ENCODE data around the gene DRAXIN. TPM values are rescaled to one million over a fixed set of nuclear protein-coding genes. Genes with fewer than 3 reads are reported as not detected.
A peak's percentile ranks its signal among the peaks of the same experiment; 100 is the strongest.

DRAXIN gene
- polyA plus RNA-seq, 1 experiment, result 0.04 TPM

- no peaks in the 10 kb centered on the region for H3K27me3 ChIP-seq (ENCODE audit: control insufficient read depth, insufficient read depth, low read length)
- CTCF ChIA-PET, result interaction anchor here (1.1 to 1.8 kb wide), 3 partner anchors 14 to 60 kb away, joined by 3 to 7 read pairs (median 5); no protein-coding TSS in a partner anchor
- TF ChIP-seq CTCF (IDR thresholded peaks at IDR 0.05; ENCODE audit: low read depth, low read length), result no peak
- H3K9me3 ChIP-seq (ENCODE audit: control insufficient read depth, insufficient read depth, low read length), result no peaks in the 10 kb centered on the region; the same call in 1 of the 2 replicates
- no peak overlapping the region for H3K27ac ChIP-seq (ENCODE audit: low read depth, low read length)
- H3K4me3 ChIP-seq (ENCODE audit: low read depth, low read length), result no peak overlapping the region
- POLR2A ChIA-PET, result no interaction called here
- no peak for DNase-seq (ENCODE audit: low read depth, low spot score)
Measured at GRCh38 chr1:11659748-11660147, 31.8 kb upstream of the DRAXIN start.

- CTCF ChIA-PET, result interaction anchor here (1.2 kb wide), 1 partner anchor 18 kb away, joined by 7 read pairs; no protein-coding TSS in a partner anchor
- H3K27ac ChIP-seq (ENCODE audit: low read depth, low read length), result no peak overlapping the region
- no peaks in the 10 kb centered on the region; the same call in 1 of the 2 replicates for H3K9me3 ChIP-seq (ENCODE audit: control insufficient read depth, insufficient read depth, low read length)
- TF ChIP-seq CTCF (IDR thresholded peaks at IDR 0.05; ENCODE audit: low read depth, low read length), result no peak
- H3K4me3 ChIP-seq (ENCODE audit: low read depth, low read length), result no peak overlapping the region
- no peak for DNase-seq (ENCODE audit: low read depth, low spot score)
- no peaks in the 10 kb centered on the region for H3K27me3 ChIP-seq (ENCODE audit: control insufficient read depth, insufficient read depth, low read length)
- POLR2A ChIA-PET, result no interaction called here
Measured at GRCh38 chr1:11661103-11661502, 30.4 kb upstream of the DRAXIN start.

- Histone ChIP-seq H3K4me3 (ENCODE audit: low read depth, low read length) (peak overlapping the region; percentile 59), H3K27me3 (ENCODE audit: control insufficient read depth, insufficient read depth, low read length) (no peaks in the 10 kb centered on the region), H3K9me3 (ENCODE audit: control insufficient read depth, insufficient read depth, low read length) (no peaks in the 10 kb centered on the region), H3K27ac (ENCODE audit: low read depth, low read length) (no peak overlapping the region)
- CTCF ChIA-PET, result interaction anchor here (0.6 to 3.0 kb wide), 18 partner anchors 9 to 627 kb away, joined by 3 to 28 read pairs (median 6); partner anchors contain the start of genes FBXO44 and MAD2L2
- no peak for DNase-seq (ENCODE audit: low read depth, low spot score)
- TF ChIP-seq CTCF (IDR thresholded peaks at IDR 0.05; ENCODE audit: low read depth, low read length), result no peak
- POLR2A ChIA-PET, result interaction anchor here (0.6 to 1.8 kb wide), 5 partner anchors 8 to 402 kb away, joined by 3 to 6 read pairs (median 5); partner anchors contain the start of genes FBXO2, FBXO44 and MAD2L2
Measured at GRCh38 chr1:11664336-11665065, 27.0 kb upstream of the DRAXIN start.

GRCh38 chr1:11668516-11668915, 23.0 kb upstream of the DRAXIN start:
- ChIA-PET CTCF (interaction anchor here (0.9 kb wide), 1 partner anchor 14 kb away, joined by 5 read pairs; no protein-coding TSS in a partner anchor), POLR2A (no interaction called here)
- no peak for DNase-seq (ENCODE audit: low read depth, low spot score)
- no peaks in the 10 kb centered on the region for H3K9me3 ChIP-seq (ENCODE audit: control insufficient read depth, insufficient read depth, low read length)
- no peaks in the 10 kb centered on the region for H3K27me3 ChIP-seq (ENCODE audit: control insufficient read depth, insufficient read depth, low read length)
- no peak overlapping the region for H3K27ac ChIP-seq (ENCODE audit: low read depth, low read length)
- H3K4me3 ChIP-seq (ENCODE audit: low read depth, low read length), result no peak overlapping the region
- TF ChIP-seq CTCF (IDR thresholded peaks at IDR 0.05; ENCODE audit: low read depth, low read length), result no peak

GRCh38 chr1:11670747-11671146, 20.8 kb upstream of the DRAXIN start:
- no peak for DNase-seq (ENCODE audit: low read depth, low spot score)
- CTCF ChIA-PET, result no interaction called here
- H3K27me3 ChIP-seq (ENCODE audit: control insufficient read depth, insufficient read depth, low read length), result no peaks in the 10 kb centered on the region

More at GRCh38 chr1:11670747-11671146, 20.8 kb upstream of the DRAXIN start:
- POLR2A ChIA-PET, result no interaction called here
- Histone ChIP-seq H3K9me3 (ENCODE audit: control insufficient read depth, insufficient read depth, low read length) (no peaks in the 10 kb centered on the region), H3K27ac (ENCODE audit: low read depth, low read length) (no peak overlapping the region), H3K4me3 (ENCODE audit: low read depth, low read length) (no peak overlapping the region)
- no peak for TF ChIP-seq CTCF (IDR thresholded peaks at IDR 0.05; ENCODE audit: low read depth, low read length)
